GM18873 (cell line): ENCODE data around the gene SMAP1.

Source experiments
- ATAC-seq: cut with Tn5 transposase; IDR thresholded peaks from one replicate; pipeline ENCODE4 v1.9.1; 2021; ENCODE audit warnings: mild to moderate bottlenecking, moderate library complexity, moderate number of reproducible peaks; ENCODE audit not compliant: unreplicated experiment, low FRiP score

Gene SMAP1

DNA sequence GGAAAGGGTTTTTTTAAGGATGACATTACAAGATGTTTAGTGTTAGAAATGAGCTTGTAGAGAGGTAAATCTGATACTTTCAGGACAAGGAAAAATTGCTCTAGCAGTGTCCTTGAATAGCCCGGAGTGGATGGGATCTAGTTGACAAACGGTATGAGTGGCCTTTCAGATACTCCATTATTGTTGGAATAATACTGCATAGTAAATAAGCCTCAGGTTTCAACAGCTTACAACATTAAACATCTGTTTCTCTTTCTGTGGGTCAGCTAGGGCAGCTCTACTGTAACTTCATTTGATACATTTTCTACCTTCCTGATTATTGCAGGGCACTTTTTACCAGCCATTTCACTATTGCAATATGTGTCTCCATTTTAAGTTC is 171.2 kb downstream of the SMAP1 start:
- no peak for ATAC-seq

DNA sequence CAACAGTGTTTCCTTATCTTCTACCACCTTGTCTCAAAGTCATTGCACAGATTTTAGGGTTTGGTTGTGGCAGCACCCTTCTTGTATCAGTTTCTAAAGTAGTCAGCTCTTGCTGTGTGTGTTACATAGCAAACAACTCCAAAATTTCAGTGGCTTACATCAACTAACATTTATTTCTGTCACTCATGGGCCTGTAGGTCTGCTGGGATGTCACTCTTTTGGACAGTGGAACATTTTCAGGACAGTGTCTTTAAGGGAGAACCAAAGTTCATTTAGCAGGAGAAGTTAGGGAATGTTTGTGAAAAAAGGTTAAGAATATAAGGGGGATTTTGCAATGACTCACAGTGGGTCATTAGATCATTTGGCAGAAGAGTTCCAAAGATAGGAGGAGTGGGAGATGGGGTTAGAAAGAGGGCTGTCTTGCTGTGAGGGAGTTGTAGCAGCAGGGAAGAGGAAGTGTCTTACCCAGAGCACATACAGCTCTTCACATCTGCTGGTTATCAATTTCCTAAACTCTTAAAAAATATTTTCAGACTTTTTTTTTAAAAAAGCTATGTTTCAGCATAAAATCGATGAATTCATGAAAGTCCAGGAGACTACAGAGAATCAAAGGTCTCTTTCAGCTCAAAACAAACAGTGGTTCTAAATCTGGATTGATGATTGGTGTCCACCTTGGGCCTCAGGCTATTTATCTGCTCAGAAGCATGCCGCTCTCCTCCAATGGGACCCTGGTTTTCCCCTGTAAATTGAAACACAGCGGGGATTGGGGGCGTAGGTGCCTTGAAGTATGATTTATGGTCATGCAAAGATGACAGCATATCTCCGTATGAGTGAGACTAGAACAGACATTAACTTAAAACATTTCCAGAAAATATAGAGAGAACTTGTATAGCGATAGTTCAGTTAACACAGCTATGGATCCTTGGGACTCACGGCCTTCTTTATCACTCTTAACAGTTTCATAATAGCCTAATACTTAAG is 171.9 kb downstream of the SMAP1 start:
- ATAC-seq, result no peak

DNA sequence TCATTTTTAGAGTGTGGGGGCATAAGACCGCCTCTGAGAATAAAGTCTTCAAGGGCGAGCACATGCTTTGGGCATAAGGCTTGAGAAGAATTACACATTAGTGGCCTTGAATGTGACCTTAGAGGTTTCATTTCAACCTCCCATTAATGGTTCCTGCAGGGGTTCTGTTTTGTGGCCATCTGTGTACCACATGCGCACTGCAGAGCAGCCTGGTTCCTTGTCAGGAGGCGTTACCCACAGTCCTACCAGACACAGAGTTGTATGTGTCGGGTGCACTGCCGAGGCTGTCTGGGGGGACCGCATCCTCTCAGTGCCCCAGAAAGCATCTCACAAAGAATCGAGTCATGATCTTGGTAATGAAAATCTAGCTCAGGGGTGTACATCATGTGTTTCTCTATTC is 173.4 kb downstream of the SMAP1 start:
- no peak for ATAC-seq

DNA sequence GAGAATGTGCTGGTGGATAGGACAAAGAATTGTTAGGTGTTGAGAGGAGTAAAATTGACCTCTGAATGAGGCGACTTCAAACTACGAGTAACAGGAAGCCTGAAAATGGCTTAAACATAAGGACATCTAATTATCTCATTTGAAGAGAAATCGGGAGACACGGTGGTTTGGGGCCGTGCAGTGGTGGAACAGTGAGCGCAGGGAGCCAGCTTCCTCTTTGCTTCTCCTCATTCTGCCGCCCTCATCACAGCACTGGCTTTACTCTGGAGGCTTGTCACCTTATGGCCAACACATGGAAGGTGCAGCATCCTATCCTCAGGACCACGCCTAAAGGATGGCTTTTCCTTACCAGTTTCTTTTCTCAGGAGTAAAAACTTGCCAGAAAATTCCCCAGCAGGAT is 174.9 kb downstream of the SMAP1 start:
- ATAC-seq, result no peak

DNA sequence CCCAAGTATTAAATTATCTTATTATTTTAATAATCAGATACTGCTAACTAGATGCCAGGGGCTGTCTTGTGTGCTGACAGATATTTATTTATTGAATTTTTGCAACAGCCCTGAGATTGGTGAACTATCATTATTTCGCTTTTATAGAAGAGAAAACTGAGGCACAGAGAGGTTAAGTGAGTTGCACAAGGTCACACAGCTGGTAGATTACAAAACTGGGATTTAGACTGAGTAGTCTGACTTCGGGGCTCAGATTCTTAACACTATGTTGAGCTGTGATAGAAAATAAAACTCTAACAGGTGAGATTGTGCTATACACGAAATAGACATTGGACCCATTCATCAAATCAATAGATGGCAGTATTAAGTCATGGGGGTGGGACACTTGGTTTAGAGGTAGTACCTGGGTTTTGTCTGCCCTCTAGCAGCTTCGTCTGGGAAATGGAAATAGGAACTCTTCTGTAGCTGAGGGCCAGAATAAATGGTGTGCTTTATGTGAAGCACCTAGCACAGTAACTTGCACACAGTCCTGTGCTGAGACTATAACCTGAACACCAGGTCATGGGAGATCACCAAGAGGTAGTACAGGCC is 175.7 kb downstream of the SMAP1 start:
- no peak for ATAC-seq

DNA sequence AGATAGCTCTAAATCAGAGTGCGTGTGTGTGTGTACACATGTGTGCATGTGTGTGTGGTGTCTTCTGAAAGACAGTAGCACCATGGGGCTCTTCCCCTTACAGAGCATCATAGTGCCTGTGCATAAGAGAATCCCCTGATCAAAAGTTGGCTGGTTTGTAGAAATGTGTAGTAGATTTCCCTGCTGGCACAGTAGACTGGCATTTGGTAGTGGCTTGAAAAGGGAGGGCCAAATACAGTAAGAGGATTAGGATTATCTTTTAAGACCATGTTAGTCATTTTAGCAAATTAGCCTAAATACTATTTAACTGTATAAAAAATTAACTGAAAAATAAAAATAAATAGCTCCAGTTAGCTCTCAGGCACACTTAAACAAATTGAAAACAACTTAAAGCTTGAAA is 176.6 kb downstream of the SMAP1 start:
- no peak for ATAC-seq

DNA sequence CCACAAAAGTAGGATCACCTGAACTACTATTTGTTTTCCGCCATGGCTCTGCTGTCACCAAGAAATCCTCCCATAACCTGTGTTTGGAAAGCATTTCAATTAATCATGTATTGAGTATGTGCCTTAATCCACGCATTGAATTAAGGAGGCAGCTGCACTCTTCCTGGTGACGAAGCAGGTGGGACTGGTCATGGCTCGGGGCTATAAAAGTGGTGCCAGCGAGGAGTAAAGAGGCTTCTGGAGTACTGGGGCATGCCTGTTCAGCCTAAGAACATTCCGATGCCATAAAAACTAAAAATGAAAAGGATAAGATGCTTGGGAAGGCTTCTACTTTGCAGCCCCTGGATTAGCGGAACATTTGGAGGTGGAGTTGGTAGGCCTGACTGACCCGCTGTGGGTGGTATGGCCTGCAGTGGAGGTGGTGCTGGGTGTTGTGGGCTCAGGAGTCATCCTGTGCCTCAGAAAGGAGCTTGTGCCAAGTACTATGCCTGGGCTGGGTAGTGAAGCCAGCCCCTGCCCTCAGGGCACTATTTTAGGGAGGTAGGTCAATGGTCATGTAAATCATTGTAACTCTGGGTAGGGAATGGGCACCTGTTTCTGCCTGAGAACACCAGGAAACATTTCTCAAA is 178.6 kb downstream of the SMAP1 start:
- no peak for ATAC-seq

DNA sequence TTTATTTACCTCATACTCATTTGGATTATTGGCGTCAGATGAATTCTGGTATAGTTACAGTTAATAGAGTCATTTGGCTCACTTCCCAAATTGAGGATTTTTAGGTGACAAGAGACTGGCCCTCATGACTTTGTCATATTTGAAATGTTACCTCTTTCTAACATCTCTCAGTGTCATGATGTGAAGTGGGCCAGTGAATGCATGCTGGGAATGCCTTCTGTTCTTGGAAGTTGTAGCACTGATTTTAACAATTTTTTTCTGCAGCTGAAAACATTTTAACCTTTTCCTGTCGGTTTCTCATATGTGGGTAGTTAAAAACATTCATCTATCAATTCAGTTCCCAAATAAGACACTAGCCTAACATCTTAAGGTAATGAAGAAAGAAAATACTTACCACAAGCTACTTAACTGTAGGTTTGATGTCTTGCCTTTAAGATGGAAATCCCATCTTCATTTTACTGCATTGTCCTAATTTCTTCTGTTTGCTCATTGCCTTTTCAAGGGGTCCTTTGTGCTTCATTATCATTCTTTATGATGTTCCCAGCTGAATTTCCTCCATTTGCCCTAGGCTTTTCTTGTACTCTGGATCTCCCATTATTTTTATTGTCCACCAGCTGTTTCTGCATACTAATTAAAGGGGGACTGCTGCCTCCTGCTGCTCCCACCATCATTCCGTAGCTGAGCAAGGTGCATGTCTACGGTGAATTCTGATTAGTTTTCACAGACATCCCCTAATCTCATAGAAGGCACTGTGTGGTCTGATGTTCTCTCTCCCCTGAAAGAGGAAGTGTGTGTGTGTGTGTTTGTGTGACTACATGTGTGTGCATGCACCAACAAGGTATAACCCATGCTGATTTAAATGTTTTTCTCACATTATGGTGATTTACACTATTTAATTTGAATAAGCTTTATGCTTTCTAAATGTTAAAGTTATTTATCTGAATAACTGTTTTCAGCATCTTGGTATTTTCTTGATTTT is 179.7 kb downstream of the SMAP1 start:
- ATAC-seq, result no peak

DNA sequence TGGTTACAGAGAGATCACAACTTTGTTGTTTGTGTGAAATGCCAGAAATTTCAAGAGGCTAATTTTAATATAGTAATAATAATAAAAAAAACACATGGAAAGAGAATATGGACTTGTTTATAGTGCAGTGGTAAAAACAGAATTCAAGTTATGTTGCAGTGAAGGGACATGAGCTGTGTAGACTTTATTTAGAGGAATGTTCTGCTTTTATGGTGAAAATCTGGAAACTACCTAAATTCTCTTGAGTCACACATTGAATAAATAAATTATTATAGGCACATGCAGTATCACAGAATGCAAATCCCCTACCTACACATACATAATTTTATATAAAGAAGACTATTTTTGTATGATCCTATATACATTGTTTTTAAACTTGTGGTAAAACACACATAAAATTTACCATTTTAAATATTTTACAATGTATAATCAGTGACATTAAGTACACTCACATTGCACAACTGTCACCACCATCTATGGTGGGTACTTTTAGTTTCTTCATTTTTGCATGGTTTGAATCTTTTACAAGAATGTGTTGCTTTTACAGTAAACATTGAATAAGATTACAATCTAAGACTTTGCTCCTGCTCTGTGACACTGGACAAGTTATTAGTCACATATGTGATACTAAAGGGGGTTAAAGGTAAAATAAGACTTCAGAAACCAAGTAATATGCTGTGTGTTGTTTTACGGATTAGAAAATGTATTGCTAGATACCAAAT is 181.8 kb downstream of the SMAP1 start:
- no peak for ATAC-seq

DNA sequence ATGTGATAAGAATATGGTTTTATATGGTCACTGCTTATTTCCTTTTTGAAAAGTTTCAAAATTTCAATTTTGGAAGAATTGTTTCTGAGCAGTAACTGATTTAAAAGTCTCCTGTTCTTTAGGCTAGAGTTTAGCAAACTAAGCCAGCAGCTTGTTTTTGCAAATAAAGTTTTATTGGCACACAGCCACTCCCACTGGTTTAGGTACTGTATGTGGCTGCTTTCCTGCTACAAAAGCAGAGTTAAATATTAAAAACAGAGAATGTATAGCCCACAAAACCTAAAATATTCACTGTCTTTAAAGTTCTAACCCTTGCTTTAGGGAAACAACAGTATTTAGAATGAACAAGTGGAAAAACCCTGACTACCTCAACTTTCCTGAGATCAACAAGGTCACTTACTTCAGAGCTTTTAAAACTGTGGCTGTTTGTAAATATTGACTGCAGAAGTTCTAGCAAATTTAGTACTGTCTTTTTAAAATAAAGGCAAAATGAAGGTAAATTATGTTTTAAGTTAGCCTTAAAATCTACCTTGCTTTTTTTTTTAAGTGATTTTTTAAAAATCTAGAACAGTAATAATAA is 185.1 kb downstream of the SMAP1 start:
- no peak for ATAC-seq

DNA sequence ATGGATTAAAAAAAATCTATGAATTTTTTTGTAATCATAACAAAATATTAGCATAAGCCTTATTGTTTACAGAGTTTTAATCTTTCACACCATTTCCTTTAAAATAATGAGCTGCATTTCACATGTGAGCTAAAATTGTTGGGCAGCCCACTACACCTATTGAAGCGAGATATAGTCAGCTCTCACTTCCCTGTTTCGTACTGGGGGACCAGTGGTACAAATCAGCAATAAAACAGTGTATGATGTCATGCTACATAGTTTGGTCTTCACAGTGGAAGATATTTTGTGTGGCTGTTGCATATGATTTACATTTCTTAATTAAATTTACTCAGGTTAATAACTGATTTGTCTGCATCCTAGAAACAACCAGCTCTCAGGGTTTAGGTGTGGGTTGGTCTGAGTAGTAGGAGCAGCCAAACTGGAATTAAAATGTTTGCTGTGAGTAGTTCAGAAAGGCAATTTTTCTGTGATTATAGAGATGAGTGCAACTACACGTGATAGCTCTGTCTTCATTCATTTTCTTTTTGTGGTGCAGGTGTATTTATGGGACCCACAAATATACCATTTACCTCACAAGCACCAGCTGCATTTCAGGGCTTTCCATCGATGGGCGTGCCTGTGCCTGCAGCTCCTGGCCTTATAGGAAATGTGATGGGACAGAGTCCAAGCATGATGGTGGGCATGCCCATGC is 189.8 kb downstream of the SMAP1 start:
- peak; percentile 99 for ATAC-seq

DNA sequence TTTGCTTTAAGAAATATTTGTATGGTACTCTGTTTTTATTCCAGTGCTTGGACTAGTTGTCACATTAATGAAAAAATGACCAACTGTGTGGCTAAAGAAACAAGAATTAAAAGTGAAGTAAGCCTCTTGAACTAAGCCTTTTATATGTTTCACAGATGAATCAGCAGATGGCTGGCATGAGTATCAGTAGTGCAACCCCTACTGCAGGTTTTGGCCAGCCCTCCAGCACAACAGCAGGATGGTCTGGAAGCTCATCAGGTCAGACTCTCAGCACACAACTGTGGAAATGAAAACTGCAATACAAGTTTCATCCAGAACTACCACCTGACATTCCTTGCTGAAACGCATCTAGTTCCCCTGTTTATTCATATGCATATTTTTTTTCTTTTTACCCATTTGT is 192.4 kb downstream of the SMAP1 start:
- no peak for ATAC-seq

DNA sequence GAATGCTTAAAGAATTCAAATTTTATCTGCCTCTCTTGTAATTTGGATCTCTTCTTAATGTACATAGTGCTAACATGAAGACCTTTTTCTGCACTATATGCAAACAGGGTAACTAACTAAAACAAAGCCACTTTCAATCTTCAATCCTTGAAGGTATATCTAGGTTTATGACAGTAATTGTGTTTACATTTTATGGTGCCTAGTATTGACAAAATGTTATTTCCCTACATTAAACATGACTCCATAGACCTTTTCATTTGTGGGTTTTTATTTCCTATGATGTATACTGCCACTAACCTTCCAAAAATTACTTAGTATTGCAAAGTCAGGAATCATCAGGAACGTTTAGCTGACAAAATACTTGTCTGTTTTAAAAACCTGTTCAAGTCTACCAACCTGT is 193.2 kb downstream of the SMAP1 start:
- ATAC-seq, result no peak

DNA sequence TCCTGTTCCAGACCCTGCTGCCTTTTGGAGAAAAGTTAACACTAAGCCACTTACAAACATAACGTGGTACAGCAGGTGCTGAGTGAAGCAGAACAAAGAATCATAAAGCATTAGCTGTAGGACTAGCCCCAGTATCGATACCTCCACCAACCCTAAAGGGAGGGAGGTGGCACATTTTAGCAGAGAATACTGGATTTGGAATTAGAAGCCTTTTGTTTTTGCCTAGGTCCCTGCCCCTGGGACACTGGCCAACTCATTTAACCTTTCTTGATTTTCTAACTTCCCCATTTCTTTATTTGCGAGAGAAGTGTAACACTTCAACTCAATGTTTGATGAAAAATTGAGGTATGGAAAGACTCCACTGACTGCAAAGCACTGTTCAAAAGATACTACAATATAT is 195.7 kb downstream of the SMAP1 start:
- no peak for ATAC-seq

DNA sequence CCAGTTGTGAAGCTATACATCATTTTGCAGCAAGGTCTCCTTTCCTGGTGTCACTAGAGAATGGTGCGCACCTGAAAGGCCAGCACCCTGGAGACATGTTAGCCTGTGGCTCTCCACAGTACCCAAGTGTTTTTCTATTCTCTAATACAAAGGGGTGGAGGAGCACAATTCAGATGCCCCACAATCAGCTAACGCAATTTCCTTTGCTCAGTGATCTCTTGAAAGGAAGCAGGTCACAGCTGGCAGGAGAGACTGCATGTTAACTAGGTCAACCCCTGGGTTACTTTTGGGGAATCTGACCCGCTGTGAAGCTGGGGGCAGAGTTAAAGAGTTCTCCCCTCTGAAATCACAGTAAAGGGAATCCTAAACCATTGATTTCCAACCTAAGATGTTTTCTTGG is 196.7 kb downstream of the SMAP1 start:
- no peak for ATAC-seq

DNA sequence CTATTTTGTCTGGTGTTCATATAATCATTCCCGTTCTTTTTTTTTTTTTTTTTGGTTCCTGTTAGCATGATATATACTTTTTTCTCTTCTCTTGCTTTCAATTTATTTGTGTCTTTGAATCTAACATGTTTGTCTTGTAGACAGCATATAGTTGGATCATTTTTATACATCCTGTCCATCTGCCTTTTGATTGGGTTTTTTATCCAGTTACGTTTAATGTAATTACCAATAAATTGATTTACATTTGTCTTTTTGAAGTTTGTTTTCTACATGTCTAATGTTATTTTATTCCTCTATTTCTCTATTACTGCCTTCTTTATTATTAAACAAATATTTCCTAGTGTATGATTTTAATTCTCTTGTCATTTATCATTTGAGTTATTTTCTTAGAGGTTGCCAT is 204.8 kb downstream of the SMAP1 start:
- no peak for ATAC-seq

DNA sequence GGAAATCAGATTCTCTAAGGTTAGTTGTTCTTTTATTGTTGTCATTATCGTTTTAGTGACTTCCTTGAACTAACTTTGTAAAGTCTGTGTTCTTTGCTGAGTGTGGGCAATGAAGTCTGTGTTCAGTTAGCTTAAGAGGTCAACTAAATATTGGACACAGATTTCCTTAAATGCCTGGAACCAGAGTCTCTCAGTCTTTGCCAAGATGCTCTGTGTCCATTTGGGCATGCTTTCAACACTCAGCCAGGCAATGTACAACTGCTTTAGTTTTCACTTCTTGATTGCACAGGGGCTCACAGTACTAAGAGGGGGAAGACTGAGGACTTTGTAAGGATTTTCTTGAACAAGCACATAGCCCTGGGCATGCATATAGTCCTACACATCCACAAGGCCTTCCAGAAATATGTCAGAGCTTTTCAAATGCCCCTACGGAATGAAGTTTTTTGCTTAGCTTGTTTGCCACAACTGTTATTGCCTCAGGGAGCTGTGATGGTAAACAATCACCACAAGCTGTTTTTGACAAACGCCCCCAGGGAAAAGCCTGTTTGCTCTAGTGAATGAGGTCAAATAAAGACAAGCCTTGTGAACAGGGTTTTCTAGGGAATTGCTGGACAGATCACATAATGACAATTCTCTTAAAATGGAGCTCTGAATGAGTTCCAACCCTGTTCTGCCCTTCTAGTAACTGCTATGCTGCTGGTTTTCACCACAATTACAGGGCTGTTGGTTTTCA is 206.7 kb downstream of the SMAP1 start:
- no peak for ATAC-seq

DNA sequence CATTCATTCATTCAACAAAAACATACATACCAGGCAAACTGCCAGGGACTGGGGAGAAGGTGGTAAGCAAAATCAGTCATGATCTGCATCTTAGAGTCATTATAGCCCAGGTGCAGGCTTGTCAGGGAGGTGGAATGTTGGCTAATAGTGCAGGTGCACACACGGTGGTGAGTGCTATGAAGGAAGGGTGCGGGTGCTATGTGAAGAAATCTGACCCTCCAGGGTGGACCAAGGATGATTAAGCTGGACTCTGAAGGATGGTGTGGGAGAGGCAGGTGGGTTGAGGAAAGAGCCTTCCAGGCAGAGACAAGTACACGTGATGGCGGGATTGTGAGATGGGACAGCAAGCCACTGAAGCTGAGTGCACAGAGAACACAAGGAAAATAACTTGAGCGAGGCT is 211.8 kb downstream of the SMAP1 start:
- no peak for ATAC-seq
